DOHH2 (cell line): ENCODE measurements around the gene POLR2C.

Source experiments
- H3F3A ChIP-seq: fragments of 200-600 bp; sonication (generic), shearing (Covaris generic); 2 replicates; pipeline ENCODE4 v1.6.0; 2016; ENCODE audit warnings: antibody characterized with exemption, mild to moderate bottlenecking; ENCODE audit not compliant: control insufficient read depth, insufficient read depth
- H3K27ac ChIP-seq: fragments of 200-600 bp; sonication (generic); 2 replicates; pipeline ENCODE4 v1.5.1; 2014; ENCODE audit warnings: low read depth, mild to moderate bottlenecking, low read length, moderate library complexity
- H3K27me3 ChIP-seq: fragments of 200-600 bp; sonication (generic); 2 replicates; pipeline ENCODE4 v1.6.1; 2014; ENCODE audit warnings: mild to moderate bottlenecking, low read length, mixed read lengths; ENCODE audit not compliant: control insufficient read depth
- H3K36me3 ChIP-seq: fragments of 200-600 bp; sonication (generic); 2 replicates; pipeline ENCODE4 v1.6.1; 2014; ENCODE audit warnings: mild to moderate bottlenecking, low read length, moderate library complexity, mixed read lengths; ENCODE audit not compliant: control insufficient read depth
- H3K4me1 ChIP-seq: fragments of 200-600 bp; sonication (generic); 2 replicates; pipeline ENCODE4 v1.6.1; 2014; ENCODE audit warnings: mild to moderate bottlenecking, low read length, mixed read lengths; ENCODE audit not compliant: control insufficient read depth
- H3K4me2 ChIP-seq: fragments of 200-600 bp; sonication (generic); 2 replicates; pipeline ENCODE4 v1.6.0; 2014; ENCODE audit warnings: mild to moderate bottlenecking, low read length, moderate library complexity
- H3K4me3 ChIP-seq: fragments of 200-600 bp; sonication (generic); 2 replicates; pipeline ENCODE4 v1.5.1; 2014; ENCODE audit warnings: mild to moderate bottlenecking, low read length, mixed read lengths
- H3K79me2 ChIP-seq: fragments of 200-600 bp; sonication (generic); 2 replicates; pipeline ENCODE4 v1.6.1; 2014; ENCODE audit warnings: mild to moderate bottlenecking, low read length, mixed read lengths; ENCODE audit not compliant: control insufficient read depth
- H3K9me2 ChIP-seq: fragments of 200-600 bp; sonication (generic); replicated peaks from 2 replicates; pipeline ENCODE4 v1.6.1; 2014; ENCODE audit warnings: mild to moderate bottlenecking, low read length, mixed read lengths; ENCODE audit not compliant: control insufficient read depth
- H3K9me3 ChIP-seq: fragments of 200-600 bp; sonication (generic); 2 replicates; pipeline ENCODE4 v1.6.1; 2014; ENCODE audit warnings: antibody characterized with exemption, low read length, mixed read lengths; ENCODE audit not compliant: control insufficient read depth, insufficient read depth
- H4K20me1 ChIP-seq: fragments of 200-600 bp; sonication (generic); 2 replicates; pipeline ENCODE4 v1.6.0; 2014; ENCODE audit warnings: low read depth, mild to moderate bottlenecking, antibody characterized with exemption, low read length, moderate library complexity; ENCODE audit not compliant: control insufficient read depth, insufficient read depth
- EZH2phosphoT487 ChIP-seq: fragments of 200-600 bp; sonication (generic); IDR thresholded peaks from 2 replicates; pipeline ENCODE4 v1.6.1; 2017; ENCODE audit warnings: borderline replicate concordance, mild to moderate bottlenecking, antibody characterized with exemption, low read length, moderate library complexity, mixed read lengths
- TF ChIP-seq, protein P1 (sequence below): fragments of 200-600 bp; sonication (generic); IDR thresholded peaks from one replicate; pipeline ENCODE4 v1.5.1; 2014; ENCODE audit warnings: antibody characterized with exemption, mild to moderate bottlenecking, low read depth, low read length; ENCODE audit not compliant: poor library complexity, severe bottlenecking

The POLR2C gene

DNA sequence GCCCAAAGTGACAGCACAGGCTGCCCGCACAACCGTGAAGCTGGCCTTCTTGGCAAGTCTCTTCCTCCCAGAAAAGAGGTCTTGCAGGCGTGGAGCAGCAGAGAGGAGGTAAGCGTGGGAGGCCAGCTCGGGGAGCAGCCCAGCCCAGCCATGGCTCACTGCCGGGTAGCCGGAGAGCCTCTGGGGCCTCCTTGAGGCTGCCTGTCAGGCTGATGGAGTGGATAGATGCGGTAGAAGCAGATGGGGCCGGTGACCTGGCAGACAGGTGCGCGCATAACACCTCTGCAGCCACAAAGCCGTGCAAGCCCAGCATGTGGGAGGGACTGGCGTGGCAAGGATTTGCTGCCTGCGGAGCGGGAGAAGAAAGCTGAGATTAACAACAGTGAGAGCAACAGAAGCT lies 40.9 kb downstream of the POLR2C start:
- Histone ChIP-seq H3K27me3 (peaks cover 53% of the 10 kb centered on the region), H3F3A (no peaks in the 10 kb centered on the region), H3K4me1 (no peaks in the 10 kb centered on the region), H3K36me3 (no peaks in the 10 kb centered on the region), H3K4me3 (no peak overlapping the region), H4K20me1 (no peaks in the 10 kb centered on the region), H3K9me3 (no peaks in the 10 kb centered on the region), H3K79me2 (no peaks in the 10 kb centered on the region), H3K27ac (no peak overlapping the region), H3K4me2 (no peak overlapping the region), H3K9me2 (no peaks in the 10 kb centered on the region)
- no peak for TF ChIP-seq EZH2phosphoT487
- TF ChIP-seq, protein P1, sequence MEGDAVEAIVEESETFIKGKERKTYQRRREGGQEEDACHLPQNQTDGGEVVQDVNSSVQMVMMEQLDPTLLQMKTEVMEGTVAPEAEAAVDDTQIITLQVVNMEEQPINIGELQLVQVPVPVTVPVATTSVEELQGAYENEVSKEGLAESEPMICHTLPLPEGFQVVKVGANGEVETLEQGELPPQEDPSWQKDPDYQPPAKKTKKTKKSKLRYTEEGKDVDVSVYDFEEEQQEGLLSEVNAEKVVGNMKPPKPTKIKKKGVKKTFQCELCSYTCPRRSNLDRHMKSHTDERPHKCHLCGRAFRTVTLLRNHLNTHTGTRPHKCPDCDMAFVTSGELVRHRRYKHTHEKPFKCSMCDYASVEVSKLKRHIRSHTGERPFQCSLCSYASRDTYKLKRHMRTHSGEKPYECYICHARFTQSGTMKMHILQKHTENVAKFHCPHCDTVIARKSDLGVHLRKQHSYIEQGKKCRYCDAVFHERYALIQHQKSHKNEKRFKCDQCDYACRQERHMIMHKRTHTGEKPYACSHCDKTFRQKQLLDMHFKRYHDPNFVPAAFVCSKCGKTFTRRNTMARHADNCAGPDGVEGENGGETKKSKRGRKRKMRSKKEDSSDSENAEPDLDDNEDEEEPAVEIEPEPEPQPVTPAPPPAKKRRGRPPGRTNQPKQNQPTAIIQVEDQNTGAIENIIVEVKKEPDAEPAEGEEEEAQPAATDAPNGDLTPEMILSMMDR = no peak

- no peaks in the 10 kb centered on the region for H3K36me3 ChIP-seq
- H3K79me2 ChIP-seq = no peaks in the 10 kb centered on the region
- H3K4me1 ChIP-seq = no peaks in the 10 kb centered on the region
- no peak overlapping the region for H3K27ac ChIP-seq
- TF ChIP-seq, protein P1 = no peak
- no peaks in the 10 kb centered on the region for H4K20me1 ChIP-seq
- H3F3A ChIP-seq = no peaks in the 10 kb centered on the region
- H3K4me2 ChIP-seq = no peak overlapping the region
- H3K9me3 ChIP-seq = no peaks in the 10 kb centered on the region
- H3K9me2 ChIP-seq = no peaks in the 10 kb centered on the region
- peaks cover 53% of the 10 kb centered on the region for H3K27me3 ChIP-seq
- H3K4me3 ChIP-seq = no peak overlapping the region
Measured at GRCh38 chr16:57504001-57504400, 41.5 kb downstream of the POLR2C start.

- no peaks in the 10 kb centered on the region for H4K20me1 ChIP-seq
- no peak overlapping the region for H3K4me2 ChIP-seq
- H3K9me2 ChIP-seq = no peaks in the 10 kb centered on the region
- H3K4me1 ChIP-seq = no peaks in the 10 kb centered on the region
- H3K27me3 ChIP-seq = peaks cover 51% of the 10 kb centered on the region
- H3K4me3 ChIP-seq = no peak overlapping the region
- no peaks in the 10 kb centered on the region for H3F3A ChIP-seq
- TF ChIP-seq EZH2phosphoT487 = no peak
- TF ChIP-seq, protein P1 = no peak
- no peak overlapping the region for H3K27ac ChIP-seq
- H3K79me2 ChIP-seq = no peaks in the 10 kb centered on the region
- H3K36me3 ChIP-seq = no peaks in the 10 kb centered on the region
- no peaks in the 10 kb centered on the region for H3K9me3 ChIP-seq
Measured at GRCh38 chr16:57504491-57504890, 42.0 kb downstream of the POLR2C start.

DNA sequence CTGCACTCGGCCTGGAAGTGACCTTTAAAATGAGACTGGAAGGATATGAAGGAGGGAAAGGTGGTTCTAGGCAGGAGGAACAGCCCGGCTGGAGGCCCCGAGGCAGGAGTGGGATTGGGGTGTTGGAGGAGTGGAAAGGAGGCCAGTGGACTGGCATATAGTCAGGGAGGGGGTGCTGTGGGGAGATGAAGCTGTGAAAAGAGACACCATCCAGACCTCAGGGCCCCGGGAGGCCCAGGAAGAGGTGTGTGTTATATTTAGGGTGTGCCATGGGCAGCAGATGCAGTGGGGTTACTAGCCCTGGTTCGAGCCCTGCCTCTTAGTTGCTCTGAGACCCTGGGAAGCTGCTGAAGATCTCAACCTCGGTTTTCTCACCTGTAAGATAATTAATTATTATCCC lies 42.7 kb downstream of the POLR2C start:
- Histone ChIP-seq H3K4me2 (no peak overlapping the region), H3K4me1 (no peaks in the 10 kb centered on the region), H4K20me1 (no peaks in the 10 kb centered on the region), H3K79me2 (no peaks in the 10 kb centered on the region), H3K9me3 (no peaks in the 10 kb centered on the region), H3K9me2 (no peaks in the 10 kb centered on the region), H3K36me3 (no peaks in the 10 kb centered on the region), H3K27ac (no peak overlapping the region), H3F3A (no peaks in the 10 kb centered on the region), H3K27me3 (peaks cover 50% of the 10 kb centered on the region), H3K4me3 (no peak overlapping the region)
- no peak for TF ChIP-seq EZH2phosphoT487
- TF ChIP-seq, protein P1 = no peak
